Right renal cortex interstitium (tissue), 3 donors: ENCODE measurements around the gene CEP350. TPM values are rescaled to one million over a fixed set of nuclear protein-coding genes. Genes with fewer than 3 reads are reported as not detected.
"Not testable (repeated sequence)": the region's sequence is repeated elsewhere in the genome, so short reads cannot be mapped to it uniquely, and the experiment has no call there.

ENCODE experiments used
- DNase-seq, 3 donors: peaks; one replicate each; pipeline ENCODE4 v3.0.0-alpha.2; 2013; ENCODE audit warnings: low read depth in 3 of 3, low spot score in 2 of 3
- polyA plus RNA-seq, 3 donors: library from polyadenylated mRNA; unstranded; fragments of 120-200 nt; gene quantifications; one replicate each; pipeline ENCODE4 v1.2.1, GENCODE V29; 2013; ENCODE audit not compliant: insufficient read length in 3 of 3

CEP350 gene
- polyA plus RNA-seq, 3 donors, result 29.7 to 32.3 (median 32.1) TPM

- DNase-seq, result no peak
These were observed 15.9 kb upstream of the CEP350 start for GRCh38 chr1:179938752-179939151.

DNA sequence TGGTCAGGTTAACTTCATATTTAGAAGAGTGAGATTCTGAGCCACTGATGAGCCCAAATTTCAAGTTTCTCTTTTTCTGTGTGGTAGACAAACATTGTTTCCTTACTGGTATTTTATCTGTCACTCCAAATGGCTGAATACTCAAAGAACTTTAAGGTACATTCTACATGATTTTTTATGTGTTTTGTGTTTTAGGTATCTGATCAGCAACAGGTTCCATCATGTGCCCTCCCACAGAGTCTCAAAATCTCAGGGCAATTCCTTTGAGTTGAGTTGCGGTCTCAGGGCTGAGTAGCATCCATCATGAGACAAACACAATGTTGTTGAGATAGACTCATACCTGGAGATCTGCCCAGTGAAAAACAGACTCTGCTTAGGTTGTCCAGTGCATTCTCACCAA is 14.7 kb upstream of the CEP350 start:
- DNase-seq, result no peak

DNA sequence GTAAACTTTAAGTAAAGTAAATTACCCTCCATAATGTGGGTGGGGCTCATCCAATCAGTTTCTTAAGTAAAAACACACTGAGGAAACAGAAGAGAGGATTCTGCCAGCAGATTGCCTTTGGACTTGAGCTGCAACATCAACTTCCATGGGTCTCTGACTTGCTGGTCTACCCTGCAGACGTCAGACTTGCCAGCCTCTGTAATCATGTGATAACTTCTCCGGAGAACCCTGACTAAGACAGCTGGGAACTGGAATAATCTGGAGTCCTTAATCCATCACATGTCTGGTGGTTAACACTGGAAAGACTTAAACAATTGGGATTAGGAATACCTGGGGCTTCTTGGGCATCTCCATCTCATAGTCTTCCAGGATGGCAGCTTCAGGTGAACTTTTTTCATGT is 13.2 kb upstream of the CEP350 start:
- DNase-seq, result no peak

GRCh38 chr1:179950651-179951050 is 4.0 kb upstream of the CEP350 start:
- DNase-seq, result no peak

DNA sequence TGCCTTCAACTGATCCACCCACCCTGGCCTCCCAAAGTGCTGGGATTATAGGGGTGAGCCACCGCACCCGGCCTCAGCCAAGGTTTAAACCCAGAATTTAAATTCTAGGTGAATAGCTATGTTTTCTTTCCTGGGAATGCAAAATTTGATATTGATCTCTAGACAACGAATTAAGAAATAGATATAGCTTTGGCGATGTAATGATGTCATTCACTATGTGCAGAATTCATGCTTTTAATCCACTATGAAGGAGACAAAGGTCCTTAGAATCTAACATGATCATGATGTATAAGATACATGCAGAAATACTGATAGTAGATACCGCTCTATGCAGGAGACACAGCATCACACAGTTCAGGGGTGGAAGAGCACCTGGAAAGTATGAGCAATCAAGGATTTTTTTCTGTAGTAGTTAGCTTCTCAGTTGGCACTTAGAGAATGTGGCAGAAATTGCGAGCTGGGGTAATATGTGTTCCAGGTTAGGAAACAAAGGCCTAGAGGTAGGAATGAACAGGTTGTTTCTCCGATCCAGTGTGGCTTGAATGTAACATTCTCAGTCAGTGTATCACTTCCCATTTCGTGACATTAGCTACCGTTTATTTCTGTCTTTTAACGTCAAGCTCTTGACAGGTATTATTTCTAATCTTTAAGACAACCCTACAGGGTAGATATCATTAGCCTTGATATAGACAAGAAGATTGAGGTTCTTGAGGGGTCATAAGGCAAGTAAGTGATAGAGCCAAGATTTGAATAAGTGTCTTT is 3.0 kb upstream of the CEP350 start:
- no peak for DNase-seq

- DNase-seq, result no peak
These were observed 2.4 kb upstream of the CEP350 start for GRCh38 chr1:179952186-179952585.

- no peak for DNase-seq
These were observed 577 bp upstream of the CEP350 start for GRCh38 chr1:179953974-179954492.

DNA sequence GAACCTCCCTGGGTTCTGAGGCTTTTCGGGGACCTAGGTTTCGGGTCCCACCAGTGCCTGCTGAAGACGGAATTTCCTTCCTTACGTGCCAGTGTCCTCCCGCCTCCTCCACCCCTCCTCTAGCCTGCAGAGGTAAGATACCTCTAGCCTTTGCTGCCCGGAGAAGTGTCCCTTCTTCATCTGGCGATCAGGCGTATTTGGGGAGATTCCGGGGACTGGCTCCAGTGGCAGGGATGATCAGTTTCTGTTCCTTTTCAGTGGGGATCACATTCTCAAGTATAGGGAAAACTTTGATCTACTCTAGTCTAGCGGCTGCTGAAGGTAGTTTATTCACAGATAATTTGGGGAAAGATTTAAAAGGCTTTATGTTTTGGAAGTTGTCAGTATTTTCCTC is 674 bp downstream of the CEP350 start:
- DNase-seq, result peak in 1 of 3 donors; percentile 15

DNA sequence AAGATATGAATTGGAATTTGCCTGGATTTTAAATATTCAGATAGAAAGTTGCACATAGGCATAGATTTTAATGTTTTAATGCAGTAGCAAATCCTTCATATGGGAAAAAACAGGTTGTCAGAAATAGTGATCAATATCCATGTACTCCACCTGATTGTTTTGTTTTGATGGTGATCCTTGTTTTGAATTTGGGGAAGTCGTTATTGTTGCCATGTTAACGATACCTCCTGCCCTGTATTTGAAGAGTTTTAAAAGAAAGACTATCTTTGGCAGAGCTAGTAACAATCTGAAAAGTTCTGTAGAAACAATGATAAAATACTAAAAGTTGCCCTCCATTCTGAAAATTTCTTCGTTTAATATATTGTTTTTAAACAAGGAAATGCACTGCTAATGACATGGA is 1.1 kb downstream of the CEP350 start:
- no peak for DNase-seq

DNA sequence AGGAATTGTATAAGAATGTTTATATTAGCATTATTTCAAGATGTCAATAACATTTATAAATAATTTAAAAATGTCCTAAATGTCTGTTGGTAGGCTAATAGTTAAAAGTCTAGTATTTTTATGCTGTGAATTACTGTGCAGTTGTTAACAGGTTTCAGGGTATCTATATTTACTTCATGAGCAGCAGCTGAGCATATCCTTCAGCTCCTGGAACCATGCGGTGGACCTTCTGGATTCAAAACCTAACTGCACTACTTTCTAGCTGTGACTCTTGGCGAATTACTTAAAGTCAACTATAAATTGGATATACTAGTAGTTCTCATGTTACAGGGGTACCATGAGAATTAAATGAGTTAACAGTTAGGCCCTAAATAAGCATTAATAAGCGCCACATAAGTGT is 3.7 kb downstream of the CEP350 start:
- DNase-seq, result no peak

DNA sequence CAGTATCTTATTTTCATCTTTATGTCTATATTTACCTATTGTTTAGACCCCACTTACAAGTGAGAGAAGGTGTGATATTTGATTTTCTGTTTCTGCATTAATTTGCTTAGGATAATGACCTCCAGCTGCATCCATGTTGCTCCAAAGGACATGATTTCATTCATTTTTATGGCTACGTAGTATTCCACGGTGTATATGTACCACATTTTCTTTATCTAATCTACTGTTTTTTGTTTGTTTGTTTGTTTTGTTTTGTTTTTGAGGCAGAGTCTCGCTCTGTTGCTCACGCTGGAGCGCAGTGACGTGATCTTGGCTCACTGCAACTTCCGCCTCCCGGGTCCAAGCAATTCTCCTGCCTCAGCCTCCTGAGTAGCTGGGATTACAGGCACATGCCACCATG is 7.6 kb downstream of the CEP350 start:
- not testable (repeated sequence) for DNase-seq

DNA sequence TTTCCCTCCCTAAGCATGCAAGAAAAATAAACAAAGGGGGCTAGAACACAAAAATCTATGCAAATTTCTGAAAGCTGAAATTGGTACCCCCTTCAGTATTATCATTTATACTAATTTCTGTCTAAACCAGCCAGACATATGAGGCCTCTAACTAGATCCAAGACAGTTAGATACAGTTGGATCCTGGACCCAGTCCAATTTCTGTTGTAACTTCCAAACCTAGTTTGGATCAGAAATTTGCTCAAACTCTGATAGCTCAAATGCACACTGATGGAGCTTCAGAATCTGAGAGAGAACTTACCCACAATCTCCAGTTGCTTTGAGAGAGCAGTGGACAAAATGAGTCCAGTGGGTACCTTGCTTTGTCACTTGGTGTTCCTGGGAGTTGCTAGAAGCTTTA is 11.9 kb downstream of the CEP350 start:
- DNase-seq, result no peak

- DNase-seq, result no peak
These were observed 13.8 kb downstream of the CEP350 start for GRCh38 chr1:179968284-179968993.

DNA sequence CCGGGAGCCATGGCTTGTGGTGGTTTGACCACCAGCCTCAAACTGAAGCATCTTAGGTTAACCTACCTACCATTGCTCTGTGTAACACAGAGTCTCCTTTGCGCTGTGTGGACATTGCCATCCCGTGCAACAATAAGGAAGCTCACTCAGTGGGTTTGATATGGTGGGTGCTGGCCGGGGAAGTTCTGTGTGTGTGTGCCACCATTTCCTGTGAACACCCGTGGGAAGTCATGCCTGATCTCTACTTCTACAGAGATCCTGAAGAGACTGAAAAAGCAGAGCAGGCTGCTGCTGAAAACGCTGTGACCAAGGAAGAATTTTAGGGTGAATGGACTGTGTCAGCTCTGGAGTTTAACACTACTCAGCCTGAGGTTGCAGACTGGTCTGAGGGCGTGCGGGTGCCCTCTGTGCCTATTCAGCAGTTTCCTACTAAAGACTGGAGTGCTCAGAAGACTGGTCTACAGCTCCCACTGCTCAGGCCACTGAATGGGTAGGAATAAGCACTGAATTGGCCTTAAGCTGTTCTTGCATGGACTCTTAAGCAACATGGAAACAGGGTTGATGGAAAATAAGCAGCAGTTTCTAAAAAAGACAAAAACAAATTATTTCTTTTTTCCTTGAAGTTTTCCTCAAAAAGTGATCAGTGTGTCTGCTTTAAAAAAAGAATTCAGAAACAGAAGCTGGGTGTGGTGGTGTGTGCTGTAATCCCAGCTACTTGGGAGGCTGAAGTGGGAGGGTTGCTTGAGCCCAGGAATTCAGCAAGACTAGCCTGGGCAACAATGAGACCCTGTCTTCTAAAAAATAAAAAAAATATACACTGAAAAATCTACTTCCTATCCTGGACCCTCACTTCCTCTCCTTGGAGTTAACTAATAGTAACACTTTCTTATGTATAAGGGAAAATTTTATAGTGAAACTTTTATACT is 14.6 kb downstream of the CEP350 start:
- no peak for DNase-seq

- no peak for DNase-seq
These were observed 15.4 kb downstream of the CEP350 start for GRCh38 chr1:179969962-179970361.

DNA sequence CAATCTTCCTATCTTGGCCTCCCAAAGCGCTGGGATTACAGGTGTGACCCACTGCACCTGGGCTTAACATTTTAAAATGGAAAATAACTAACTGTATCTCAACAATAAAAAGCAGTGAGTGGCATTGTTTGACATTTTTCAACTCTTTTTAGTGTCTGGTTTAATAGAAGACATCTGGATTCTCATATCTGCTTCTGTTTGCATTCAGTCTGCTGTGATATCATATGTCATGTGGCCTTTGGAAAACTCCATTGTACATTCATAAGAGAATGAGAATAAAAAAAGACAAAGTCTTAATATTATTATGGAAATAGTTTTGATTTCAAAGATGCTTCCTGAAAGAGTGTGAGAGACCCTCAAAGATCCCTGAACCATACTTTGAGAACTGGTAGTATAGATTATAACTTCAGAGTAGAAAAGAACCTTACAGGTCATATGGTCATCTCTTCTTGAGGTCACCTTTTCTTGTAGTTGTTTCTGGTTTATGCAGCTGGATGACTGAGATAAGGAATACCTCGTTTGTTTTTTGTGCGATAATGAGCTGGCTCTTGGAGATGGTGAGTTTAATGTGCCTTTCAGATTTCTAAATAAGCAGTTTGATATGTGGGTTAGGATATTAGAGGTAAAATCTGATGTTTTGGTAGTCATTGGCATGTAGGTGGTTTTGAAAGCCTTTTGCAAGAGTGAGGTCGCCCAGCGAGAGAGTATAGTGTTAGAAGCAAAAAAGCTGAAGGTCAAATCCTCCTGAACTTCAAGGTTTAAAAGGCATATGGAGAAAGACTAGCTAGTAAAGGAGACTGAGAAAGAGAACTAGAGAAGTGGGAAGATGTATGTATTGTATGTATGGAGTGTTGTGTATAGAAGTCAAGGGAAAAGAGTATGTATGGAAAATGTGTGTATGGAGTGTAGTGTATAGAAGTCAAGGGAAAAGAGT is 17.2 kb downstream of the CEP350 start:
- no peak for DNase-seq

GRCh38 chr1:179973198-179974110 is 18.8 kb downstream of the CEP350 start:
- peak in 1 of 3 donors; percentile 16 for DNase-seq

GRCh38 chr1:179976970-179977651 is 22.5 kb downstream of the CEP350 start:
- DNase-seq, result no peak
